NCI-H82 treated with DMSO at 0.1 percent for 48 hours (cell line): ENCODE measurements around the gene BOLA2.
"Not testable (repeated sequence)": the region's sequence is repeated elsewhere in the genome, so short reads cannot be mapped to it uniquely, and the experiment has no call there.

Experiments used
- DNase-seq: peaks from one replicate; lab custom pipeline; 2025; ENCODE audit not compliant: unreplicated experiment; lab: John Stamatoyannopoulos, UW

Gene BOLA2

GRCh38 chr16:29454269-29454668 lies at the start of gene BOLA2, which contains the start of gene SLX1B:
Gene BOLA2 (minus strand): TSS chr16:29454351. CDS start chr16:29454253, 98 bp downstream.
Gene SLX1B (plus strand): TSS chr16:29454533.
- DNase-seq = not testable (repeated sequence)

GRCh38 chr16:29482276-29482675 lies 28.1 kb upstream of the BOLA2 start:
- DNase-seq = not testable (repeated sequence)

GRCh38 chr16:29472065-29472464 lies 17.9 kb upstream of the BOLA2 start:
- DNase-seq = not testable (repeated sequence)

GRCh38 chr16:29469660-29470059 lies 15.5 kb upstream of the BOLA2 start:
- not testable (repeated sequence) for DNase-seq

- DNase-seq = not testable (repeated sequence)
These were observed 13.7 kb upstream of the BOLA2 start for GRCh38 chr16:29467654-29468366.

GRCh38 chr16:29466904-29467303 lies 12.8 kb upstream of the BOLA2 start:
- DNase-seq = not testable (repeated sequence)

- not testable (repeated sequence) for DNase-seq
These were observed 12.1 kb upstream of the BOLA2 start for GRCh38 chr16:29465985-29466824.

GRCh38 chr16:29460647-29461030 lies 6.5 kb upstream of the BOLA2 start:
- DNase-seq = not testable (repeated sequence)

GRCh38 chr16:29459706-29460646 lies 5.8 kb upstream of the BOLA2 start, which contains the start of gene SULT1A4:
Gene SULT1A4 (plus strand): TSS chr16:29459913. CDS start chr16:29461386, 1,473 bp downstream.
- not testable (repeated sequence) for DNase-seq

GRCh38 chr16:29457660-29458059 lies 3.5 kb upstream of the BOLA2 start:
- DNase-seq = not testable (repeated sequence)

- DNase-seq = not testable (repeated sequence)
These were observed 677 bp upstream of the BOLA2 start for GRCh38 chr16:29454828-29455227.

- DNase-seq = not testable (repeated sequence)
These were observed 397 bp downstream of the BOLA2 start for GRCh38 chr16:29453754-29454153.

- DNase-seq = not testable (repeated sequence)
These were observed 28.8 kb downstream of the BOLA2 start for GRCh38 chr16:29425390-29425789.

GRCh38 chr16:29423587-29423986 lies 30.6 kb downstream of the BOLA2 start:
- DNase-seq = not testable (repeated sequence)

- DNase-seq = not testable (repeated sequence)
These were observed 48.9 kb downstream of the BOLA2 start for GRCh38 chr16:29405249-29405648.
